ENCODE results near the gene BSDC1.
A peak's percentile ranks its signal among the peaks of the same experiment; 100 is the strongest.
"Not testable (repeated sequence)": the region's sequence is repeated elsewhere in the genome, so short reads cannot be mapped to it uniquely, and the experiment has no call there.

The BSDC1 gene

GRCh38 chr1:32356478-32356877 lies 37.8 kb downstream of the BSDC1 start:
- no peak for DNase-seq

DNA sequence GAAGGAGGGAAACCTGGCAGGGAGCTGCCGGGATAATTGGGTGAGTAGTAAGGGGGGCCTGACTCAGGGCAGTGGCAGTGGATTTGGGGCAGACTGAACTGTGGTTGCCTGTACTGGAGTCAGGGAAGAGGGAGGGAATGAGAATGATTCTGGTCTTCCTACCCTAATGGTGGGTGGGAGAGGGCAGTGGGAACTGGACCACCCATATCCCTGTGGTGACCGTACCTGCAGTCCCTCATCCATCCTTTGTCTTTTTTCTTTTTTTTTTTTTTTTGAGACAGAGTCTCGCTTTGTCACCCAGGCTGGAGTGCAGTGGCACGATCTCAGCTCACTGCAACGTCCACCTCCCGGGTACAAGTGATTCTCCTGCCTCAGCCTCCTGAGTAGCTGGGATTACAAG lies 38.5 kb downstream of the BSDC1 start:
- not testable (repeated sequence) for DNase-seq

DNA sequence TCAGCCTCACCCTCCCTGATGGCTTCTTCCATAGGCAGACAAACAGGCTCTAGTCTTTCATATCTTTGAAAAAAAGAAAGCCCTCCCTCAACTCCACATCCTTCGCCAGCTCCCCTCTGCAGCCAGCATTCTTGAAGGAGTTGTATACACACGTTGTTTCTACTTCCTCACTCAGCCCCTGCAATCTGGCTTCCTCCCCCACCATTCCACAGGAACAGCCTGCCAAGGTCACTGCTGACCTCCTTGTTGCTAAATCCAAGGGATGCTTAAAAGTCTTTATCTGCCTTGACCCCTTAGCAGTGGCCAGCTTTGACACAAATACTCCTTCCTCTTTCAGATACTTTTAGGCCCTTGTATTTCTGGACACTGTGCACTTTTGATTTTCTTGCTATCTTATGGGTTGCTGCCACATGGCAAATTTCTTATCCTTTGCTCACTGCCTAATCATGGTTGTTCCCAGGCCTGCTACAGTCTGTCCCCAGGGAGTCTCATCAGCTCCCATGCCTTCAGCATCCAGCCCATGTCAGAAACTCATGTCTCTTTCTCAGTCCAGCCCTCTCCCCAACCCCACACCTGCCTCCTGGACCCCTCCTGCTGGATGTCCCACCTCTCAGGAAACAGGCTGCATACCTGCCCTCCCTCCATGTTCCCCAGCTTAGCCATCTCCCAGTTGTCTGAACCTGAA lies 40.2 kb downstream of the BSDC1 start:
- no peak for DNase-seq

DNA sequence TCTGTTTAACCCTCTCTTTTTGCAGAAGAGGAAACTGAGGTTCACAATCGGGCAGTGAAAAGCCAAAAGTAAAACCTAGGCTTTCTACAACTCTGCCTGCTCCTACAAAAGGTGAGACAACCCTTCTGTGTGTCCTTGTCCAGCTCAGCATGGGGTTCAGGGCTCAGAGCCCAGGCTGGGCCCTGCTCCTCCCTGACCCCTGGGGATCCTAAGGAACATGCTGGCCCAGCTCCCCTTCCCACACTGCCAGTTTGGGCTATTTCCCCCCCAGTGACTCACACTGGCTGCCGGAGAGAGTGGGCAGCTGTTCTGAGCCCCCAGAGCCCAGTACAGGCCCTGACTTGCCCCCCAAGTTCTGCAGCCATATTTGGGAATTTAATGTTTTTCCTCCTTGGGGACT lies 40.8 kb downstream of the BSDC1 start:
- no peak for DNase-seq

DNA sequence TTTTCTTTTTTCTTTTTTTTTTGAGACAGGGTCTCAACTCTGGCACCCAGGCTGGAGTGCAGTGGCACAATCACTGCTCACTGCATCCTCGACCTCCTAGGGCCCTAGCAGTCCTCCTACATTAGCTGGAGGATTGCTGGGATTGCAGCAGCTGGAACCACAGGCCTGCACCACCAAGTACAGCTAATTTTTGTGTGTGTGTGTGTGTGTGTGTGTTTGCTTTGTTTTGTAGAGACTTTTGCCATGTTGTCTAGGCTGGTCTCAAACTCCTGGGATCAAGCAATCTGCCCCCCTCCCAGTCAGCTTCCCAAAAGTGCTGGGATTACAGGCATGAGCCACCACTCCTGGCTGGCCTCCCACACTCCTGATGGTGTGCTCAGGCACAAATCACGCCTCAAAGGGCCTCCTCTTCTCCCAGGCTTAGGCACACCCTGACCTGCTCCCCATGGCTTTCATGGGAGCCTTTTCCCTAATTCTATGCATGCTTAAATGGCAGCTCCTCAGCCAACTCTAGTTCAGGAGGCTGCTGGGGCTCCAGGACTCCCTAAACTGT lies 41.3 kb downstream of the BSDC1 start:
- DNase-seq = no peak

DNA sequence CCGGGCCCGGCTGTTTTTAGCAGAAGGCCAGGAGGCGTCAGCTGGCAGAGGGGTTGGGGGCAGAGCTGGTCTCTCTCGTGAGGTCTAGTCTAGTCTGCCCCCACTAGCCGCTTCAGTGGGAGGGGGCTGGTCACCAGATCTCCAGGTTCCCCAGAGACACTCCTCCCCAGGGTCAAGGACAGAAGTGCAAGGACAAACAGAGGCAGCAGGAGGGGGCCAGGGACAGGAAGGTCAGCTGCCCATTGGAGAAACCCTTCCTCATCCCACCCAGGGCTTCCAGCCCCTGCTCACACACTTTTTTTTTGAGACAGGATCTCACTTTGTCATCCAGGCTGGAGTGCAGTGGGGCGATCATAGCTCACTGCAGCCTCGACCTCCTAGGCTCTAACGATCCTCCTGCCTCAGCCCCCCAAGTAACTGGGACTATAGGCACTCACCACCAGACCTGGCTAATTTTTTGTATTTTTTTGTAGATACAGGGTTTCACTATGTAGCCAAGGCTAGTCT lies 41.9 kb downstream of the BSDC1 start:
- DNase-seq = no peak

DNA sequence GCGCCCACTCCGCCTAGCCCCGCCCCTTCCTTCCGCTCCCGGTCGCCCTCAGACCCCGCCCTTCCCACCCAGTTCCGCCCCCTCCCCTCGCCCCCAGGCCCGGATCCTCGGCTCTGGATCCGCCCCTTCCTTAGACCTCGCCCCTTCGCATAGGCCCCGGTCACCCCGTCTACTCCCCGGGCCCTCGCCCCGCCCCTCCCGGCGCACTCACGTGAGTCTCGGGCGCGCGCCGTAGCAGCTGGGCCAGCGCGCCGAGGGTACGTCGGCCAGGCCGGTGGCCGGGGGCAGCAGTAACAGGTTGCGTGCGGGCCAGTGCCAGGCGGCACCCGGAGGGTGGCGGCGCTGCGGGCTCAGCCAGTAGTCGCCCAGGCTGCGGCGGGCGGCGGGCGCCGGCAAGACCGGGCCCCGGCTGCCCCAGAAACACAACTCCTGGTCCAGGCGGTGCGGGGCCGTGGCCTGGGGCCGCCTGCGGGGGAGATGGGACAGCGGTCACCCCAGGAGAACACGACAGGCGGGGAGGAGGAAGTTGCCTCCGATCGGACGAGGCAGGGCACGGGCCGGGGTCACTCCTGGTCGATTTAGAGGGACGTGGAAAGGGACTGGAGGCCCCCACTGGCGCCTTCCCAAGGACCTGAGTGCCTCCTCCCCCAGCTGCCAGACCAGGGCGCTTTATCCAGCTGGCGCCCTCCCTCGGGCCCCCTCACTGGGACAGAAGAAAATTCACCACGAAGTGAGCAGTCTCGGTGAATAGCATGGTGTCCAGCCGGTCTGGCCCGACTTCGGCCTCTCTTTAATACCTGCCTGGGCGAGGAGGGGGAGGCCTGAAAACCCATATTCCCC lies 42.6 kb downstream of the BSDC1 start:
- DNase-seq = peak; percentile 92

DNA sequence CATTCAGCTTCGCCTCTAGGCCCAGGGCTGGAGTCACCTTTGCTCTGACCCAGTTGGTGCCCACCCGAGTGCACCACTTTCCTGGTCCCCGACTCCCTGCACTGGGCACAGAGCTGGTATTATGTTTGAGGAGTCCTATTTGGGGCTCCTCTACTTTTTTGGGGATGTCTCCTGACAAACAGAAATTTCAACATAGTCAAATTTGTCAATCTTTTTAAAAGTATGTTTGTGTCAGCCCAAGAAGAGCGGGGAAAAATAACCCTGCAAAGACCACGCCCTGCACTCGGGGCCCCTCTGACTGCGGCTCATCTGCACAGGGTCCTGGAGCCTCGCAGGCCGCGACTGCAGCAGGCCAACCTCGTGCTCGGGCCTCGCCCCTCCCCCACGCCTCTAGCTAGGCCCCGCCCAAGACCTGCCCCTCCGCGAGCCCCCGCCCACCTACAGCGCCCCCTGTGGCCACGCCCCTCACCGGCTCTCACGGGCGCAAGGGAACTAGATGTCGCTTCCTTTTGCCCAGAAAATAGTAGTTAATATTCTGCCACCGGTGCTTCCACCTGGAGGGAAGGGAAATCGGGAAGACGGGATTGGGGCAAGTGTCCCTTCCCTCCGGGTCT lies 43.3 kb downstream of the BSDC1 start:
- no peak for DNase-seq

- DNase-seq = no peak
Measured at GRCh38 chr1:32349211-32349708, 45.0 kb downstream of the BSDC1 start.

- no peak for DNase-seq
Measured at GRCh38 chr1:32346532-32347157, 47.6 kb downstream of the BSDC1 start.

DNA sequence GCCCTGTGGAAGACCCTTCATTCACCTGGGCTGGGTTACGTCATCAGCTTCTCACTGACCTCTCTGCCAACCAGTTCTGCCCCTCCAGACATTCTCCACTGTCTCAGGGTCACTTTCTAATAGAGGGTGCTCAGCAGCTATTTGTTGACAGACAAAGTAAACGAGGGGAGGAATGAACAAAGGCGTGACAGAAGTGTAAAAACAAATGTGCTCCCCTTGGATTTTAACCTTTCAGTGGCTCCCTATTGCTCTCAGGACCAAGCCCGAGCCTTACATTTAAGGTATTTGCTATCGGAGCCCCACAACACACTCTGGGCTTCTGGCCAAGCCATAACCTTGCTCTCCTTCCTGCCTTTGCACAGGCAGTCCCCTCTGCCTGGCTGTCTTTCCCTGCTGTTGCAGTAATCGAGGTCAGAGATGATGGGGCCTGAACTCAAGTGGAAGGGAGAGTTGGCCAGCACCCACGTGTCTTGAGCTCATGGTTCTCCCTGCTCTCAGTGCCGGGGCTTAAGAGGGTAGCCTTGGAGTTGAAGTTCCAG lies 48.9 kb downstream of the BSDC1 start:
- DNase-seq = peak; percentile 81

GRCh38 chr1:32342704-32343103 lies 51.5 kb downstream of the BSDC1 start:
- no peak for DNase-seq

GRCh38 chr1:32341971-32342370 lies 52.3 kb downstream of the BSDC1 start:
- no peak for DNase-seq

GRCh38 chr1:32341186-32341757 lies 53.0 kb downstream of the BSDC1 start:
- DNase-seq = no peak

DNA sequence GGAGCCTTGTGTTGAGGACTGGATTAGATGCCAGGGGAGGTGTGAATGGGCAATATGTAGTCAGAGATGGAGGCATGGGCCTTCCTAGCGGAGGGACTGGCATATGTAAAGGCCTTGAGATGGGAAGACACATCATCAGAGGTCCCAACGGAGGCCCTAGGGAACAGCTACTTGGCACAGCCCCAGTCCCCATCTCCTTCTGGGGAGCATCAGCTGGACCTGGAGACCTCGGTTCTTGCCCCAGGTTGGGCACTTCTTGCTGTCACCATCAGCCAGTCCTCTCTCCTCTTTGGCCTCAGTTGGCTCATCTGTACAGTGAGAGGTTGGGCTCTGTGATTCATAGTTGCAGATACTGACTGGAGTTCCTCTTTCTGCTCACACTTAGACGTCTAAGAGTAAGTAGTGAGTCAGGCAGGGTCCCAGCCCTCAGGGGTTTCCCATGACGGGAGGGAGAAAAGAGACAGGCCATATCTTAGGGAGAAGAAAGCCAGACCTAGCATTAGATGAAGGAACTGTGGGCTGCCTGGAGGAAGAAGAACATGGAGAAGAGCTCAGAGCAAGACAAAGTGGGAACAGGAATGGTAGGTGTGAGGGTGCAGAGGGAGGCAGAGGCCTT lies 54.8 kb downstream of the BSDC1 start:
- DNase-seq = no peak

DNA sequence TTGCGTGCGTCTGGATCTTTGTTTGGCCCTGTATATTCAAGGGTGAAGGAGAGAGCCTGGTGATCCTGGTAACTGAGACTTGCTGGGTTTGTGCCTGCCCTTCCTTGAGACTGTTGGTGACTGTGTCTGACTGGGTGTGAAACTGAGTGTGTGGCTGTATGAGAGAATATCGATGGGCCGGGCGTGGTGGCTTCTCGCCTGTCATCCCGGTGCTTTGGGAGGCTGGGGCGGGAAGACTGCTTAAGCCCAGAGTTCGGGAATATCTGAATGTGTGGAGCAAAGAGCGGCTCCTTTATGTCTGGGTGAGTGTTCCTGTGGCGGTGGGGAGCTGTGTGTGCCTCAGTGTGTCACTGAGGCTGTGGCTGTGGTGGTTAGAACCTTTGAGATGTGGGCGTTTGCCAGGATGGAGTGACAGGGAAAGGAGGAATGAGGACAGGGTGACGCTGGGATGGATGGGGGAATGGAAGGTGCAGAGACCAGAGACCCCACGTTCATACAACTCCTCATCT lies 55.5 kb downstream of the BSDC1 start:
- no peak for DNase-seq

DNA sequence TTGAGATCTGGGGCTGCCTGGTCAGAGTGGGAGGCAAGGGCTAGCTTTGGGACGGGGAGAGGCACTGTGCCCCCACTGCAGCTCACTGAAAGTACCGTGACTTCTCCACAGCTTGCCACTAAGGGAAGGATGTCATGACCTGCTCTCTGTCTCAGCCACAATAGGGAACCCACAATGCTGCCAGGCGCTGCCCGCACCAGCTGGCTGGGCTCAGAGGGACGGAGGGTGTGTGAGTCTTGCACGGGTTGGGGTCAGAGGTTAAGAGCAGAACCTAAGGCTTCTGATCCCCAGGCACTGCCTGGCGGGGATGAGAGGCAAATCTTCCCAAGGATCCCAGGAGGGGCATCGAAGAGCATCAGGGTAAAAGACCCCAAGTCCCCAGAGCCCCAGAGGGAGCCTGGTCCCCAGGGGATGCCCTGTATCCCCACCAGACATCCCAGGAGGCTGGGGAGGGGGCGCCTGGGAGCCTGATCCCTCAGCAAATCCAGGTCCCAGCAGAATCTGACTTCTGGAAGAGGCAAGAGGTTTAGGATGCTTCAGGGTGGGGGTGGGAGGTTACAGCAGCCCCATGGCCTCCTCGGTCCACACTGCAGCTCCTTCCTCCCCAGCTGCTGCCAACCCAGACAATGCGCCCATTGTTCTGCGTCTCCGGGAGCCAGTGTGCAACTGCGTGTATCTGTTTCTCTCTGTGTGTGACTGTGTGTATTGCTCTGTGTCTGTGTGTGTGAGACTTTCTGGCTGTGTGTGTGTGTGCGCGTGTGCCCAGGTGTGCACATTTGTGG lies 56.2 kb downstream of the BSDC1 start:
- DNase-seq = no peak

DNA sequence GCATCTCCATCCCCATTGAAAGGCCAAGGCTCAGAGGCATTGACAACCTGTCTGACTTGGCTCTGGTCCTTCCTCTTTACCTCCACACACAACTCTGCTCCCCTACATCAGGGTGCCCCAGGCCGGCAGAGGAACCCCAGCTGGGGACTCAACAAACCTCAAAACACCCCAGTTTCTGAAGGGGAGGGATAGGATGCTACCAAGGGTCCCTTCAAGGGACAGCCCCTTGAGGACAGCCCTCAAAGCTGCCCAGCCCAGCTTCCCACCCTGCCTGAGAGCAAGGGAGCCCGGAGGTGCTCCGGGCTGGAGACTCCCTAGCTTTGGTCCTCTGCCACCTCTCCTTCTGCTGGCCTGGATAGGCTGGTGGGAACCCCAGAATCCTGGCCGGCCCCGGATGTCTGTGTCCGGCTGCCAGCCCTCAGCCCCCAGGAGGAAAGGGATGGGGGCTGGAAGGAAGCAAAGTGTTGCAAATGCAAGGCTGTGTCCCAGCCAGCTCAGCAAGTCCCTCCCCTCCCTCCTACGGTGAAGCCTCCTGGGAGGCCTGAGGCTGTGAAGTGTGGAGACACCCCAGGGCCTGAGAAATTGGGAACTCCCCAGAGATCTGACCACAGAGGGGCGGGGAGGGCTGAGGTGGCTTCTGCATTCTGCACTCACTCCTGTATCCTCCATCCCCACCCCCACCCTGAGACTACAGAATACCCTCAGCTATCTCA lies 57.1 kb downstream of the BSDC1 start:
- DNase-seq = no peak

DNA sequence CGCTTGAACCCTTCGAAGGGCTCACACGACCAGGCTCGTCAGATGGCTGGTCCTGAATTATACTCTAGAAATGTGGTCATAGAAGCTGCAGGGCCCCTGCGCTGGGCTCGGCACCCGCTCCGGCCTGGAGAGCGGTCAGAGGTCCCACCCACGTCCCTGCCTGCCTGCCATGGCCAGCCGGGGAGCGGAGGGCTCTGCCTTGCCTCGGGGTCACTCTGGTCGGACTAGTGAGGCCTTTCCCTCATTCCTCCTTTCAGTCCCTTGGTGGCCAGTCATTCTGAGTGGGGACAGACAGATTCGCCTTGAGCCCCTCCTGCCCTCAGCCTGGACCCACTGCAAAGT lies 57.7 kb downstream of the BSDC1 start:
- no peak for DNase-seq

Data from DMS79 (cell line).